B cell (primary cell): Measurements from ENCODE around the gene PARP12. TPM values are rescaled to one million over a fixed set of nuclear protein-coding genes. Genes with fewer than 3 reads are reported as not detected.

ENCODE experiments used
- ATAC-seq: fragments of 200-7000 bp; cut with Tn5 transposase; one replicate; pipeline ENCODE4 v1.10.0; 2021; ENCODE audit warnings: low read depth, mild to moderate bottlenecking, moderate number of reproducible peaks, moderate library complexity
- CTCF ChIA-PET: fragments of 350-600 bp; sonication (Branson Sonifier 250); formaldehyde crosslinking; loops from one replicate; lab custom pipeline; 2021; ENCODE audit warnings: antibody characterized with exemption, inconsistent platforms; lab: Charles Lee
- POLR2A ChIA-PET: fragments of 350-600 bp; sonication (Branson Sonifier 250); formaldehyde crosslinking; loops from one replicate; lab custom pipeline; 2021; ENCODE audit warnings: antibody characterized with exemption; lab: Charles Lee
- DNase-seq: peaks from one replicate; pipeline ENCODE4 v3.0.0; 2013
- H2AFZ ChIP-seq: 2 replicates; pipeline ENCODE4 v1.6.1; 2012; ENCODE audit warnings: mild to moderate bottlenecking, low read depth, low read length; ENCODE audit not compliant: insufficient read depth, poor library complexity, severe bottlenecking
- H3K27ac ChIP-seq, 2 donors: 1 replicate in 1 of 2; 2 replicates in 1 of 2; pipeline ENCODE4 v1.5.1; 2012 to 2013; ENCODE audit warnings: low read length in 2 of 2, mild to moderate bottlenecking in 2 of 2, moderate library complexity in 1 of 2
- H3K27me3 ChIP-seq, 4 experiments: fragments of 200-600 bp in 1 of 4; sonication (generic) in 1 of 4; replicated peaks in 1 of 4; 1 replicate in 2 of 4; 2 replicates in 2 of 4; pipeline versions ENCODE4 v1.6.1 to v1.7.0; 2013 to 2016; ENCODE audit warnings: low read length in 3 of 4, mild to moderate bottlenecking in 2 of 4, mixed read lengths in 1 of 4, moderate library complexity in 1 of 4; ENCODE audit not compliant: insufficient read depth in 4 of 4, control insufficient read depth in 3 of 4; ENCODE audit errors: control extremely low read depth in 1 of 4
- H3K36me3 ChIP-seq, 2 experiments: replicated peaks in 1 of 2; 1 replicate in 1 of 2; 2 replicates in 1 of 2; pipeline versions ENCODE4 v1.6.1 to v1.7.1; 2013; ENCODE audit warnings: low read length in 1 of 2; ENCODE audit not compliant: insufficient read depth in 2 of 2, control insufficient read depth in 1 of 2; ENCODE audit errors: control extremely low read depth in 1 of 2, extremely low read depth in 1 of 2
- H3K4me1 ChIP-seq, 2 donors: fragments of 200-600 bp in 1 of 2; sonication (generic) in 1 of 2; 1 replicate in 1 of 2; 2 replicates in 1 of 2; pipeline versions ENCODE4 v1.5.1 to v1.6.1; 2013 to 2017; ENCODE audit warnings: low read length in 2 of 2; ENCODE audit not compliant: control insufficient read depth in 2 of 2, insufficient read depth in 2 of 2
- H3K4me2 ChIP-seq: replicated peaks from 2 replicates; pipeline ENCODE3; 2012; ENCODE audit warnings: mild to moderate bottlenecking, low read depth, low read length; ENCODE audit not compliant: poor library complexity, severe bottlenecking
- H3K4me3 ChIP-seq, 5 experiments: fragments of 200-600 bp in 1 of 5; sonication (generic) in 1 of 5; 1 replicate in 3 of 5; 2 replicates in 2 of 5; pipeline versions ENCODE4 v1.5.1 to v1.7.0; 2011 to 2016; ENCODE audit warnings: low read length in 4 of 5, mild to moderate bottlenecking in 4 of 5, low read depth in 2 of 5, control low read depth in 1 of 5, moderate library complexity in 1 of 5; ENCODE audit not compliant: insufficient read depth in 1 of 5; ENCODE audit errors: control extremely low read depth in 1 of 5, extremely low read depth in 1 of 5
- H3K79me2 ChIP-seq: fragments of 200-600 bp; sonication (generic); one replicate; pipeline ENCODE4 v1.6.0; 2016; ENCODE audit warnings: low read length; ENCODE audit not compliant: control insufficient read depth, insufficient read depth
- H3K9ac ChIP-seq: fragments of 200-600 bp; sonication (generic); 2 replicates; pipeline ENCODE4 v1.6.1; 2017; ENCODE audit warnings: mild to moderate bottlenecking, low read length, moderate library complexity
- H3K9me3 ChIP-seq, 3 donors: one replicate each; pipeline versions ENCODE4 v1.6.1 to v1.7.1; 2013; ENCODE audit warnings: low read length in 2 of 3; ENCODE audit not compliant: control insufficient read depth in 2 of 3, insufficient read depth in 1 of 3; ENCODE audit errors: control extremely low read depth in 1 of 3
- H4K20me1 ChIP-seq: 2 replicates; pipeline ENCODE4 v1.6.0; 2012; ENCODE audit warnings: mild to moderate bottlenecking, low read length; ENCODE audit not compliant: insufficient read depth, control insufficient read depth, poor library complexity, severe bottlenecking
- H3K27ac Mint-ChIP-seq: one replicate; pipeline ENCODE4 v1.8.0; 2021; ENCODE audit warnings: mixed read lengths
- H3K27me3 Mint-ChIP-seq: one replicate; pipeline ENCODE4 v1.8.0; 2021; ENCODE audit warnings: mixed read lengths
- H3K4me1 Mint-ChIP-seq: one replicate; pipeline ENCODE4 v1.8.0; 2021; ENCODE audit warnings: mixed read lengths
- H3K4me3 Mint-ChIP-seq: one replicate; pipeline ENCODE4 v1.8.0; 2021; ENCODE audit warnings: mixed read lengths
- H3K9me3 Mint-ChIP-seq: one replicate; pipeline ENCODE4 v1.8.0; 2022; ENCODE audit warnings: mixed read lengths; ENCODE audit not compliant: insufficient read depth
- EZH2 ChIP-seq: IDR thresholded peaks from 2 replicates; pipeline ENCODE4 v1.6.1; 2012; ENCODE audit warnings: borderline replicate concordance, low read depth, mild to moderate bottlenecking, moderate library complexity, low read length; ENCODE audit not compliant: insufficient read depth, poor library complexity, severe bottlenecking
- WGBS: methylation state at CpG from one replicate; pipeline ENCODE4 v1.1.5; 2013; ENCODE audit warnings: missing lambda C conversion rate; ENCODE audit not compliant: insufficient coverage; 5-methylcytosine and 5-hydroxymethylcytosine counted together
- intact Hi-C: fragments of 100-400 bp; cut with micrococcal nuclease; formaldehyde crosslinking; loops from one replicate; pipeline ENCODE4 v1.10.0; 2022
- polyA plus RNA-seq: library from polyadenylated mRNA; depleted of rRNA; stranded (reverse); fragments of >200 nt; gene quantifications from 2 replicates; pipeline ENCODE4 v1.2.3, GENCODE V29; 2012
- total RNA-seq, 2 donors: library from RNA; stranded (reverse); fragments of 120-200 nt in 1 of 2; gene quantifications; 1 replicate in 1 of 2; 2 replicates in 1 of 2; pipeline versions ENCODE4 v1.2.3 to v1.2.4, GENCODE V29; 2013 to 2022
- TF ChIP-seq, protein P1 (sequence below): fragments of 200-600 bp; IDR thresholded peaks from one replicate; pipeline ENCODE4 v1.8.0; 2022; ENCODE audit warnings: antibody characterized with exemption, mild to moderate bottlenecking

PARP12 gene
- total and polyA plus RNA-seq, 2 donors (not counting 1 experiment from before 2014, with no cell fraction given), result 170 to 177 TPM

GRCh38 chr7:140017034-140017433 is 45.7 kb downstream of the PARP12 start:
- no peaks in the 10 kb centered on the region for H3K4me1 Mint-ChIP-seq
- Histone ChIP-seq H2AFZ (no peak overlapping the region), H3K27ac (no peak overlapping the region), H3K36me3 (no peaks in the 10 kb centered on the region), H3K79me2 (no peaks in the 10 kb centered on the region), H3K9ac (no peak overlapping the region), H3K4me2 (no peak overlapping the region), H3K9me3 (no peaks in the 10 kb centered on the region), H4K20me1 (no peaks in the 10 kb centered on the region), H3K4me3 (no peak overlapping the region), H3K4me1 (no peaks in the 10 kb centered on the region), H3K27me3 (no peaks in the 10 kb centered on the region)
- no peak overlapping the region for H3K4me3 Mint-ChIP-seq
- WGBS, result 92% methylated on average over 7 of the region's 7 CpGs
- no peak overlapping the region for H3K27ac Mint-ChIP-seq
- no peaks in the 10 kb centered on the region for H3K9me3 Mint-ChIP-seq
- peaks cover 4% of the 10 kb centered on the region for H3K27me3 Mint-ChIP-seq
- ATAC-seq, result no peak
- CTCF ChIA-PET, result interaction anchor here (0.7 to 1.4 kb wide), 2 partner anchors 370 to 372 kb away, joined by 5 read pairs; no protein-coding TSS in a partner anchor
- intact Hi-C loops, result no loop called here
- DNase-seq, result no peak
- POLR2A ChIA-PET, result no interaction called here
- TF ChIP-seq, protein P1, sequence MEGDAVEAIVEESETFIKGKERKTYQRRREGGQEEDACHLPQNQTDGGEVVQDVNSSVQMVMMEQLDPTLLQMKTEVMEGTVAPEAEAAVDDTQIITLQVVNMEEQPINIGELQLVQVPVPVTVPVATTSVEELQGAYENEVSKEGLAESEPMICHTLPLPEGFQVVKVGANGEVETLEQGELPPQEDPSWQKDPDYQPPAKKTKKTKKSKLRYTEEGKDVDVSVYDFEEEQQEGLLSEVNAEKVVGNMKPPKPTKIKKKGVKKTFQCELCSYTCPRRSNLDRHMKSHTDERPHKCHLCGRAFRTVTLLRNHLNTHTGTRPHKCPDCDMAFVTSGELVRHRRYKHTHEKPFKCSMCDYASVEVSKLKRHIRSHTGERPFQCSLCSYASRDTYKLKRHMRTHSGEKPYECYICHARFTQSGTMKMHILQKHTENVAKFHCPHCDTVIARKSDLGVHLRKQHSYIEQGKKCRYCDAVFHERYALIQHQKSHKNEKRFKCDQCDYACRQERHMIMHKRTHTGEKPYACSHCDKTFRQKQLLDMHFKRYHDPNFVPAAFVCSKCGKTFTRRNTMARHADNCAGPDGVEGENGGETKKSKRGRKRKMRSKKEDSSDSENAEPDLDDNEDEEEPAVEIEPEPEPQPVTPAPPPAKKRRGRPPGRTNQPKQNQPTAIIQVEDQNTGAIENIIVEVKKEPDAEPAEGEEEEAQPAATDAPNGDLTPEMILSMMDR, result no peak
- TF ChIP-seq EZH2, result no peak

DNA sequence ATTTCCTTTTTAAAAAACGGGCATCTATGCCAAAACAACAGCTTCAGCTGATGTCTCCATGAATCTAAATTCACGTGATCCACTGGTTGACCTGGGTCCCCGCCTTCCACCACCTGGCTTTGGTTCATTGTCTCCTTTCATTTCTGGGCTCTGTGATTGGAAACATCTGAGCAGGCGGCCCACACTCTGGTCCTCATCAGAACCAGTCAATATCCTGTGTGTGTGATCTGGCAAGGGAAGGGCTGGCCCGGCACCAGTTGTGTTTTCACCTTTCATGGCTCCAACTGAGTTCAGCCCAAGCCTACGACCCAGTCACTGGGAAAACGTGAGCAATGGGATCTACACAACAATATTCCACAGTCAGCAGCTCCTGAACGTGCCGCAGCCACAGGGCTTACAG is 46.2 kb downstream of the PARP12 start:
- ATAC-seq (no peak), DNase-seq (no peak)
- H2AFZ ChIP-seq, result no peak overlapping the region
- H4K20me1 ChIP-seq, result no peaks in the 10 kb centered on the region
- H3K4me3 ChIP-seq, result no peak overlapping the region
- Mint-ChIP-seq H3K4me1 (no peaks in the 10 kb centered on the region), H3K9me3 (no peaks in the 10 kb centered on the region), H3K27me3 (peaks cover 4% of the 10 kb centered on the region), H3K4me3 (no peak overlapping the region), H3K27ac (no peak overlapping the region)
- WGBS, result 92% methylated on average over 8 of the region's 9 CpGs
- no peak overlapping the region for H3K9ac ChIP-seq
- no peaks in the 10 kb centered on the region for H3K9me3 ChIP-seq
- ChIA-PET POLR2A (no interaction called here), CTCF (interaction anchor here (1.4 kb wide), 1 partner anchor 371 kb away, joined by 5 read pairs; no protein-coding TSS in a partner anchor)
- H3K36me3 ChIP-seq, result no peaks in the 10 kb centered on the region
- no peaks in the 10 kb centered on the region for H3K79me2 ChIP-seq
- no peaks in the 10 kb centered on the region for H3K27me3 ChIP-seq
- H3K27ac ChIP-seq, result no peak overlapping the region
- H3K4me1 ChIP-seq, result no peaks in the 10 kb centered on the region
- no peak for TF ChIP-seq EZH2
- TF ChIP-seq, protein P1, result no peak
- H3K4me2 ChIP-seq, result no peak overlapping the region
- intact Hi-C loops, result no loop called here
